Stimulated activated naive B cell treated with anti-CD40 and anti-IgM and Interleukin-4, amounts not matched to agents 10 μg/mL and 1 μg/mL and 100 μg/mL, for 72 hours (primary cell): Measurements from ENCODE around the gene SPRTN.

Source experiments
- ATAC-seq, 2 donors: fragments of 150-1000 bp; cut with Tn5 transposase; replicated peaks; 2 replicates each; pipeline ENCODE4 v1.10.0; 2021; ENCODE audit warnings: moderate library complexity in 1 of 2
- DNase-seq: peaks from one replicate; pipeline ENCODE4 v3.0.0; 2021
- H3K27ac Mint-ChIP-seq: one replicate; pipeline ENCODE4 v1.8.0; 2022; ENCODE audit warnings: mild to moderate bottlenecking, mixed read lengths
- H3K27me3 Mint-ChIP-seq, 2 donors: one replicate each; pipeline ENCODE4 v1.8.0; 2022; ENCODE audit warnings: mixed read lengths in 2 of 2
- H3K36me3 Mint-ChIP-seq, 2 donors: one replicate each; pipeline ENCODE4 v1.8.0; 2022; ENCODE audit warnings: mixed read lengths in 2 of 2, mild to moderate bottlenecking in 1 of 2
- H3K4me1 Mint-ChIP-seq, 2 donors: one replicate each; pipeline ENCODE4 v1.8.0; 2022; ENCODE audit warnings: mixed read lengths in 2 of 2, mild to moderate bottlenecking in 1 of 2
- H3K4me3 Mint-ChIP-seq, 2 donors: one replicate each; pipeline ENCODE4 v1.8.0; 2022; ENCODE audit warnings: mild to moderate bottlenecking in 2 of 2, mixed read lengths in 2 of 2, moderate library complexity in 1 of 2
- H3K9me3 Mint-ChIP-seq, 2 donors: one replicate each; pipeline ENCODE4 v1.8.0; 2022; ENCODE audit warnings: mixed read lengths in 2 of 2, mild to moderate bottlenecking in 1 of 2

Gene SPRTN, protein sequence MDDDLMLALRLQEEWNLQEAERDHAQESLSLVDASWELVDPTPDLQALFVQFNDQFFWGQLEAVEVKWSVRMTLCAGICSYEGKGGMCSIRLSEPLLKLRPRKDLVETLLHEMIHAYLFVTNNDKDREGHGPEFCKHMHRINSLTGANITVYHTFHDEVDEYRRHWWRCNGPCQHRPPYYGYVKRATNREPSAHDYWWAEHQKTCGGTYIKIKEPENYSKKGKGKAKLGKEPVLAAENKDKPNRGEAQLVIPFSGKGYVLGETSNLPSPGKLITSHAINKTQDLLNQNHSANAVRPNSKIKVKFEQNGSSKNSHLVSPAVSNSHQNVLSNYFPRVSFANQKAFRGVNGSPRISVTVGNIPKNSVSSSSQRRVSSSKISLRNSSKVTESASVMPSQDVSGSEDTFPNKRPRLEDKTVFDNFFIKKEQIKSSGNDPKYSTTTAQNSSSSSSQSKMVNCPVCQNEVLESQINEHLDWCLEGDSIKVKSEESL

DNA sequence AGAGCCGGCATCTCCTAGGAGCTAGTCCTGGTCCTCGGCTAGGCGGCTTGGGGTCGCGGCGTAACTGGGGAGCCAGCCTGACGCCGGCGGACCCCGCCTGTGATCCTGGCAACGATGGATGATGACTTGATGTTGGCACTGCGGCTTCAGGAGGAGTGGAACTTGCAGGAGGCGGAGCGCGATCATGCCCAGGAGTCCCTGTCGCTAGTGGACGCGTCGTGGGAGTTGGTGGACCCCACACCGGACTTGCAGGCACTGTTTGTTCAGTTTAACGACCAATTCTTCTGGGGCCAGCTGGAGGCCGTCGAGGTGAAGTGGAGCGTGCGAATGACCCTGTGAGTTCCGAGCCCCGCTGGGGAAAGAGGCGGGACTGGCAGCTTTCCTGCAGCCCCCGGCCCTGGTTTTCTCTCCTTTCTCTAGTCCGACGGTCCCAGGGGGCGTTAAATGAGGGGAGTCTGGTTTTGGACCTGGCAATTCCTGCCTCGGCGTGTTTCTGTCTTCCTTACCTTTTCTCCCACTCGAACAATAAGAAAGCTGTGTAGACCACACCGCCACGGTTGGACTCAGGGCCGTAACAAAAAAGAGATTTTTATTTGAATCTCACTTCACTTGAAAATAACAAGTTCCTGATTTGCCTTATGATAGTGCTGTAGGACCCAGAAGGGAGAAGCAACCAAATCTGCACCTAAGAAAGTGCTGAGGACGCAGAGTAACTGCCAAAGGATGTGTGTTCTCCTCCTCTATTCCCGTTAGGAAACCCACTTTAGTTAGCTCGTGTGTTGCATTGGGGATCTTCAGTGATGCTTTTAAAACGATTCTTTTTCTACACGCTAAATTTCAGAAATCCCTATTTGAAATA lies at the start of gene SPRTN:
TSS of gene SPRTN (plus strand) at position 24 of the 859 bp plus-strand sequence. CDS start at position 115, 91 bp downstream.
- H3K4me3 Mint-ChIP-seq: peak within 1 kb of the TSS; percentile 94 to 100
- H3K9me3 Mint-ChIP-seq: no peaks in the 10 kb centered on the region
- DNase-seq (no peak), ATAC-seq (peak; percentile 6 to 81)
- peaks cover 28 to 43% of the 10 kb centered on the region in 2 donors for H3K4me1 Mint-ChIP-seq
- H3K27me3 Mint-ChIP-seq: no peaks in the 10 kb centered on the region
- peak within 1 kb of the TSS; percentile 99 for H3K27ac Mint-ChIP-seq
- H3K36me3 Mint-ChIP-seq: peaks cover 17 to 43% of the 10 kb centered on the region in 2 donors

- Mint-ChIP-seq H3K9me3 (no peaks in the 10 kb centered on the region), H3K4me1 (no peaks in the 10 kb centered on the region), H3K27me3 (no peaks in the 10 kb centered on the region), H3K4me3 (no peak overlapping the region), H3K36me3 (no peaks in the 10 kb centered on the region), H3K27ac (no peak overlapping the region)
- no peak for DNase-seq
- no peak for ATAC-seq
These were observed 42.2 kb upstream of the SPRTN start for GRCh38 chr1:231295938-231296337.

DNA sequence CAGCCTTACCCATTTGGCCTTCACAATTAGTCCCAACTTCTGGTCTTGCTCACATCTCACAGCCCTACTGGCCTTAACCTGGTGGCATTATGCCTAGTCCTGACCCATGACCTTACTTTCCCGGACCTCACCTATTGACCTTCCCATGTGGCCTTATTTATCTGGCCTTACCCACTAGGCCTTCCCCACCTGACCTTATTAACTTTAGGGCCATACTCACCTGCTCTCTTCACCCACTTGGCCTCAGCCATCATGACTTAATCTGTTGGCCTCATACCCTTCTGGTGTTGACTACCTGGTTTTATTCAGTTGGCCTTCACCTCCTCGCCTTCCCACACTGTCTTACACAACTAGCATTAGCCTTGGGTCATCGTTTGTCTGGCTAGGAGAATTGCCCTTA lies 36.1 kb upstream of the SPRTN start:
- H3K4me3 Mint-ChIP-seq: no peak overlapping the region
- H3K4me1 Mint-ChIP-seq: no peaks in the 10 kb centered on the region

DNA sequence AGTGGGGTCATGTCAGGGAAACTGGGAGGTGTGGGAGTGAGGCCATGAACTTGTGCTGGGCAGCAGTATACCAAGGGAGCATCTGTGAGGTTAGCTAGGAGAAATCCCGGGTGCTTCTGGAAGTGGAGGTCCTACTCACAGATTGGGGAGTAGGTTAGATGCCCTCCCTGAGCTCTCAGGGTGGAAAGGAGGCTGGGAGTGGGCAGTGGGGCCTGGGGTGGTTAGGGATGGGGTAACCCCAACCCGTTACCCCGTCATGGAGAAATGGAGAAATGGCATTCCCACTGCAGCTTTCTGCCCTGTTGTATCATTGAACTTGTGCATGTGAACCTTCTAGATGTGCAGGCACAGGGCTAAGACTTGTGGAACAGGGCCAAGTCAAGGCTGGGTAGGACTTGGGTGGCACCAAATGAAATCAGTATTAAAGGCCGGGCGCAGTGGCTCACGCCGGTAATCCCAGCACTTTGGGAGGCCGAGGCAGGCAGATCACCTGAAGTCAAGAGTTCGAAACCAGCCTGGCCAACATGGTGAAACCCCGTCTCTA lies 27.6 kb upstream of the SPRTN start:
- no peaks in the 10 kb centered on the region for H3K27me3 Mint-ChIP-seq
- no peaks in the 10 kb centered on the region for H3K4me1 Mint-ChIP-seq
- DNase-seq: no peak
- H3K9me3 Mint-ChIP-seq: no peaks in the 10 kb centered on the region
- no peaks in the 10 kb centered on the region for H3K36me3 Mint-ChIP-seq
- no peak overlapping the region for H3K27ac Mint-ChIP-seq
- ATAC-seq: no peak
- no peak overlapping the region for H3K4me3 Mint-ChIP-seq

More for the DNA sequence above, 36.1 kb upstream of the SPRTN start:
- ATAC-seq: no peak
- Mint-ChIP-seq H3K27ac (no peak overlapping the region), H3K27me3 (no peaks in the 10 kb centered on the region), H3K36me3 (no peaks in the 10 kb centered on the region), H3K9me3 (no peaks in the 10 kb centered on the region)
- no peak for DNase-seq

- H3K27ac Mint-ChIP-seq: no peak overlapping the region
- H3K9me3 Mint-ChIP-seq: no peaks in the 10 kb centered on the region
- ATAC-seq (no peak), DNase-seq (no peak)
- H3K36me3 Mint-ChIP-seq: no peaks in the 10 kb centered on the region
- peaks cover 3 to 6% of the 10 kb centered on the region in 2 donors for H3K4me1 Mint-ChIP-seq
- H3K4me3 Mint-ChIP-seq: no peak overlapping the region
- H3K27me3 Mint-ChIP-seq: peaks cover 0 to 6% of the 10 kb centered on the region in 2 donors
These were observed 26.2 kb upstream of the SPRTN start for GRCh38 chr1:231311720-231312431.

GRCh38 chr1:231312432-231312788 lies 25.7 kb upstream of the SPRTN start:
- DNase-seq: no peak
- Mint-ChIP-seq H3K9me3 (no peaks in the 10 kb centered on the region), H3K27ac (no peak overlapping the region), H3K4me1 (peaks cover 3 to 6% of the 10 kb centered on the region in 2 donors), H3K36me3 (no peaks in the 10 kb centered on the region), H3K27me3 (peaks cover 0 to 6% of the 10 kb centered on the region in 2 donors), H3K4me3 (no peak overlapping the region)
- ATAC-seq: no peak

DNA sequence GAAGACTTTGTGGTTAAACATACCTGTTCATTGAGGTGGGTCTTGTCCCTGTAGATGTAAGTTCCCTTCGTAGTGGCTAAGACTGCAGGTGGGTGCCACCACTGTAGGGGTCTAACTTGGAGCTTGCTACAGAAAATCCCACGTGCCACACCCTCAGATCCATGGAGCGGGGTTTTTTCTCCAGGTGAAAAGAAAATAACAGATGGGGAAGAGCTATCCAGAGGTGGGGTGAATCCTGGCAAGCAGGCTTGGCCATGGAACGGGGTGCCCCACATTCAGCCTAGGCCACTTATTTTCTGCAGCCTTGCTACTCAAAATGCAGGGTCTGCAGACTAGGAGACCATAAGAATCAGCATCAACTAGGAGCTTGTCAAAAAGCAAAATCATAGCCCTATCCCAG lies 24.4 kb upstream of the SPRTN start:
- no peaks in the 10 kb centered on the region for H3K9me3 Mint-ChIP-seq
- H3K27me3 Mint-ChIP-seq: peaks cover 0 to 6% of the 10 kb centered on the region in 2 donors
- no peak for ATAC-seq

GRCh38 chr1:231315887-231316286 lies 22.2 kb upstream of the SPRTN start:
- Mint-ChIP-seq H3K36me3 (peaks cover 0 to 2% of the 10 kb centered on the region in 2 donors), H3K4me1 (peaks cover 3 to 6% of the 10 kb centered on the region in 2 donors), H3K4me3 (no peak overlapping the region), H3K27me3 (peaks cover 0 to 6% of the 10 kb centered on the region in 2 donors), H3K27ac (no peak overlapping the region), H3K9me3 (no peaks in the 10 kb centered on the region)
- ATAC-seq (peak; percentile 82 to 83), DNase-seq (peak; percentile 9)

More for the DNA sequence above, 24.4 kb upstream of the SPRTN start:
- Mint-ChIP-seq H3K4me3 (no peak overlapping the region), H3K4me1 (peaks cover 3 to 6% of the 10 kb centered on the region in 2 donors), H3K36me3 (no peaks in the 10 kb centered on the region), H3K27ac (no peak overlapping the region)
- no peak for DNase-seq

DNA sequence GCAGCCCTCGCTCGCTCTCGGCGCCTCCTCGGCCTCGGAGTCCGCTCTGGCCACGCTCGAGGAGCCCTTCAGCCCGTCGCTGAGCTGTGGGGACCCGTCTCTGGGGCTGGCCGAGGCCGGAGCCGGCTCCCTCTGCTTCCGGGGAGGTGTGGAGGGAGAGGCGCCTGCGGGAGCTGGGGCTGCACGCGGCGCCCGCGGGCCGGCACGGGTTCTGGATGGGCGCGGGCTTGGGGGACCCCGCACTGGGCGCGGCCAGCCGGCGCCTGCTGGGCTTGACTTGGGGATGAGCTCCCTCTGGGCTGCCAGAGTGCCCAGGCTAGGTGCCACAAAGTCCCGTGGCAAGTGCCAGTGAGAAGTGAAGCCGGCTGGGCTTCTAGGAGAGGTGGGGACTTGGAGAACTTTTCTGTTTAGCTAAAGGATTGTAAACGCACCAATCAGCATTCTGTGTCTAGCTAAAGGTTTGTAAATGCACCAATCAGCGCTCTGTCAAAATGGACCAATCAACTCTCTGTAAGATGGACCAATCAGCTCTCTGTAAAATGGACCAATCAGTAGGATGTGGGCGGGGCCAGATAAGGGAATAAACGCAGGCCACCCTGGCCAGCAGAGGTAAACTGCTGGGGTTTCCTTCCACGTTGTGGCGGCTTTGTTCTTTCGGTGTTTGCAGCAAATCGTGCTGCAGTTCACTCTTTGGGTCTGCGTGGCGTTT lies 20.6 kb upstream of the SPRTN start:
- H3K27me3 Mint-ChIP-seq: peaks cover 0 to 6% of the 10 kb centered on the region in 2 donors
- H3K9me3 Mint-ChIP-seq: no peaks in the 10 kb centered on the region
- no peak for ATAC-seq

DNA sequence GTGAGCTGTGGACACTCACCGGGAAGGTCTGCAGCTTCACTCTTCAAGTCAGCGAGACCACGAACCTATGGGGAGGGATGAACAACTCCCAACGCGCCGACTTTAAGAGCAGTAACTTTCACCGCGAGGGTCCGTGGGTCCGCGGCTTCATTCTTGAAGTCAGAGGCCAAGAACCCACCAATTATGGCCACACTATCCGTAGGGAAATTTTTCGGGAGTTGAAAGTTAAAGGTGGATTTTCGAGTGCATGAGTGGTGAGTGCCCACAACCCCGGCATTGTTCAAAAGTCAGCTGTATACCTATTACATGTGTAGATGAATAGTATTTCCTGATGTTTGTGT lies 20.1 kb upstream of the SPRTN start:
- peaks cover 0 to 3% of the 10 kb centered on the region in 2 donors for H3K36me3 Mint-ChIP-seq
- DNase-seq (no peak), ATAC-seq (no peak)
- H3K27me3 Mint-ChIP-seq: peaks cover 0 to 6% of the 10 kb centered on the region in 2 donors
- H3K27ac Mint-ChIP-seq: no peak overlapping the region
- H3K4me3 Mint-ChIP-seq: no peak overlapping the region
- peaks cover 3 to 6% of the 10 kb centered on the region in 2 donors for H3K4me1 Mint-ChIP-seq
- H3K9me3 Mint-ChIP-seq: no peaks in the 10 kb centered on the region

More for the DNA sequence above, 20.6 kb upstream of the SPRTN start:
- peaks cover 3 to 6% of the 10 kb centered on the region in 2 donors for H3K4me1 Mint-ChIP-seq
- DNase-seq: no peak
- no peak overlapping the region for H3K27ac Mint-ChIP-seq
- H3K4me3 Mint-ChIP-seq: no peak overlapping the region
- H3K36me3 Mint-ChIP-seq: peaks cover 0 to 3% of the 10 kb centered on the region in 2 donors

DNA sequence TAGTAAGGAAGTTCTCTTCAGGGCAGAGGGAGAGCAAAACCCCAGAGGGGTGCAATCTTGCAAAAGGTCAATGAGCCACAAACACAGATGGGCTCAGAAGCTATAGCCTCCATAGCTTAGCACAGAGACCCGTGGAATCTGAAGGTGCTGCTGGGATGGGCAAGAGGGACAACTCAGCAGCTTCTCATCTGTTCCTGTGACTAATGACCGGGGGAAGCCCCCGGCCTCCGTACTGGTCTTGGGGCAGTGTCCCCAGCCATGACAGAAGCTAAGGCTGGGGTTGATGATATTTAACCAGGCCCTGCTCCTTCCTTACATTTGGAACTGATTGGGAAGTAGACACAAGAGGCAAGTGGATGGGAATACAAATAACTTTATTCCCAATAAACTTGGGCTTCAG lies 19.5 kb upstream of the SPRTN start:
- H3K4me1 Mint-ChIP-seq: peaks cover 3 to 6% of the 10 kb centered on the region in 2 donors
- H3K4me3 Mint-ChIP-seq: no peak overlapping the region
- peaks cover 0 to 3% of the 10 kb centered on the region in 2 donors for H3K36me3 Mint-ChIP-seq
- ATAC-seq: no peak
- DNase-seq: no peak
- H3K27ac Mint-ChIP-seq: no peak overlapping the region
- peaks cover 0 to 6% of the 10 kb centered on the region in 2 donors for H3K27me3 Mint-ChIP-seq
- no peaks in the 10 kb centered on the region for H3K9me3 Mint-ChIP-seq

DNA sequence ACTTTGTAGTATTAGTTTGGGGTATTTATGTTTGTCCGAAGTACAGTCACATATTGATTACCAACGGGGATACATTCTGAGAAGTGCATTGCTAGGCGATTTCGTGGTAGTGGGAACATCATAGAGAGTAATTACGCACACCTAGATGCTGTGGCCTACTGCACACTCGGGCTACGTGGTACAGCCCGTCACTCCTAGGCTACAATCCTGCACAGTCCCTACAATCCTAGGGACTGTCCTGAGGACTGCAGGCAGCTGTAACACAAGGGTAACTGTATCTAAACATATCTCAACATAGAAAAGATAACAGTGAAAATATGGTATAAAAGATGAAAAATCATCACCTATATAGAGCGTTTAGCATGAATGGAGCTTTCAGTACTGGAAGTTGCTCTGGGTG lies 19.0 kb upstream of the SPRTN start:
- no peak for ATAC-seq
- H3K4me3 Mint-ChIP-seq: no peak overlapping the region

DNA sequence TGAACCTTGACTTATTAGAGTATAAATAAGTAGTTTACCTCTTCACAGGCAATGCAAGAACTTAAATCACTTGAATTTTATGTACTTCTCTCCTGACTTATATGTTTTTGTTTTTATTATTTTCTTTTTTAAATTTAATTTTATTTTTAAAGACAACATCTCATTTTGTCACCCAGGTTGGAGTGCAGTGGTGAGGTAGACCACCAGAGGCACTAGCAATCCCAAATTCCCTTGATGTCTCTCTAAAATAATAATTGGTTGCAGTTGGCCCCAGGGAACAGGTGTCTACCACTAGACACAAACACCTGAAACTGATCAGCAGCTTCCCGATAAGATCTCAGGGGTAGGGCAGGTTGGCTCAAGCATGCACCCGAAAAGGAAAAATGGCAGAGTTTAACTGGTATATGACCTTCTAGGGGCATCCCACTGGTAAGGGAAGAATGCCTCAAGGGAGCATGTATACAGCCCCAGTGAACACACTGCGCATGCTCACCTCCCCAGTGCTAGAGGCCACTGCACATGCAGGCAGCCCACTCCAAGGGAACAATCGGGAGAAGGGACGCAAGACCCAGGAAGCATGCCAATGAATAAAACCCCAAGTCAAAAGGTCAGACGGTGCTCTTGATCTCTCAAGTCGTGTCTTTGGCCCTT lies 15.1 kb upstream of the SPRTN start:
- H3K27ac Mint-ChIP-seq: no peak overlapping the region

More for the DNA sequence above, 19.0 kb upstream of the SPRTN start:
- no peak overlapping the region for H3K27ac Mint-ChIP-seq
- H3K27me3 Mint-ChIP-seq: peaks cover 0 to 6% of the 10 kb centered on the region in 2 donors
- no peaks in the 10 kb centered on the region for H3K9me3 Mint-ChIP-seq
- DNase-seq: no peak
- H3K4me1 Mint-ChIP-seq: peaks cover 3 to 6% of the 10 kb centered on the region in 2 donors
- peaks cover 0 to 3% of the 10 kb centered on the region in 2 donors for H3K36me3 Mint-ChIP-seq

More for the DNA sequence above, 15.1 kb upstream of the SPRTN start:
- DNase-seq: no peak
- no peaks in the 10 kb centered on the region for H3K9me3 Mint-ChIP-seq
- no peaks in the 10 kb centered on the region for H3K27me3 Mint-ChIP-seq
- no peak overlapping the region for H3K4me3 Mint-ChIP-seq
- ATAC-seq: no peak
- no peaks in the 10 kb centered on the region for H3K4me1 Mint-ChIP-seq
- H3K36me3 Mint-ChIP-seq: peaks cover 0 to 3% of the 10 kb centered on the region in 2 donors
